AG04449 (cell line): Measurements from ENCODE around the gene FNTB.
A peak's percentile ranks its signal among the peaks of the same experiment; 100 is the strongest.
"Not testable (repeated sequence)": the region's sequence is repeated elsewhere in the genome, so short reads cannot be mapped to it uniquely, and the experiment has no call there.

Experiments used
- CTCF ChIA-PET: fragments of 350-600 bp; formaldehyde crosslinking; extraction: SDS; loops from one replicate; lab custom pipeline; 2021; ENCODE audit warnings: antibody characterized with exemption; lab: Yijun Ruan, JAX
- POLR2A ChIA-PET: fragments of 400-600, 350-600 bp; formaldehyde crosslinking; extraction: SDS; loops from one replicate; lab custom pipeline; 2020; ENCODE audit warnings: antibody characterized with exemption, inconsistent platforms; lab: Yijun Ruan, JAX
- DNase-seq: peaks from one replicate; pipeline ENCODE4 v3.0.0-alpha.2; 2010; ENCODE audit warnings: low read depth, low spot score
- H3K4me3 ChIP-seq: 2 replicates; pipeline ENCODE4 v1.5.1; 2011; ENCODE audit warnings: low read depth, mild to moderate bottlenecking, control low read depth, low read length
- CTCF ChIP-seq: IDR thresholded peaks from one replicate; pipeline ENCODE4 v1.5.1; 2011; ENCODE audit warnings: mild to moderate bottlenecking, moderate library complexity, low read length, control low read depth, inconsistent platforms; ENCODE audit not compliant: insufficient read depth; ENCODE audit errors: missing control alignments

FNTB gene

DNA sequence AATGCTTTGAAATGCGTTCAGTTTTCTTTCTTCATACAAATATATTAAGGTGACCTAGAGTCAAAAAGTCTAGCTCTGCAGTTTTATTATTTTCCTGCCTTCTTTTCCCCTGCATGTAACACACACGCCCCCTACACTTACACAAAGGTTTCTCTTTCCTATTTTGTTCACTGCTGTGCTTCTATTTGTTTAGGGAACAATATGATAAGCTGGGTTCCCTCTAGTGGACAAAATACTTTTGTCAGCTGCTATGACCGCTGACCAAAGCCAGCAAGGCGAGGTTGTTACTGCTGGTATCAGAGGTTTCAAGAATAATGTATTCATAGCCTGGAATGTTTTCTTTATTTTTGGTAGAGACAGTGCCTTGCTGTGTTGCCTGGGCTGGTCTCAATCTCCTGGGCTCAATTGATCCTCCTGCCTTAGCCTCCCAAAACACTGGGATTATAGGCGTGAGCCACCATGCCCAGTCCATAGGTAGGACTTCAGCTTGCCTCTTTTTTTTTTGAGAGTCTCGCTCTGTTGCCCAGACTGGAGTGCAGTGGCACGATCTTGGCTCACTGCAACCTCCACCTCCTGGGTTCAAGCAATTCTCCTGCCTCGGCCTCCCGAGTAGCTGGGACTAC lies 33.4 kb downstream of the FNTB start:
- CTCF ChIA-PET: interaction anchor here (0.7 to 11.9 kb wide), 25 partner anchors 10 to 194 kb away, joined by 3 to 277 read pairs (median 4); partner anchors contain the start of gene FNTB
- DNase-seq: peak; percentile 29
- H3K4me3 ChIP-seq: no peak overlapping the region
- POLR2A ChIA-PET: interaction anchor here (1.5 kb wide), 1 partner anchor 33 kb away, joined by 14 read pairs; the partner anchor contains the start of gene FNTB
- peak; percentile 50 for TF ChIP-seq CTCF

- ChIA-PET POLR2A (no interaction called here), CTCF (interaction anchor here (0.7 to 11.9 kb wide), 4 partner anchors 10 to 38 kb away, joined by 3 to 277 read pairs (median 3); partner anchors contain the start of gene FNTB)
- DNase-seq: no peak
- no peak for TF ChIP-seq CTCF
- H3K4me3 ChIP-seq: no peak overlapping the region
These were observed 38.3 kb downstream of the FNTB start for GRCh38 chr14:65024957-65025356.

DNA sequence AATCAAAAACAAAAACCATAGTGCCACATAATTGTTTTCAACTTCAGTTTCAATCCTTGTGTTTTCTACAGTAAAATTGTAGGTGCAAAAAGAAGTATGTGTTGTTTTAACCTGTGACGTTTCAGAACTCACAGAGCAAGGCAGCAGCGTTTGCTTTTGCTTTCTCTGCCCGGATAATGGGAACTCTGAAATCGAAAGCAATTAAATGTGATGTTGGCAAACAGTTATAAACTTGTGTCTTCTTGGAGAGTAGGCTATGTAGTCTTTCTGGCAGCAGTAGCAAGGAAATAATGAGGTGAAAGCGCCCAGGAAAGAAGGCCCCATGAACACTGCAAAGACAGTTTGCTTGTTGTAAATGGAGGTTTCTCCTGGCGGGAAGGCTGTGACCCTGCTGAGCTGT lies 39.1 kb downstream of the FNTB start:
- H3K4me3 ChIP-seq: no peak overlapping the region
- ChIA-PET CTCF (interaction anchor here (11.9 kb wide), 1 partner anchor 39 kb away, joined by 277 read pairs; the partner anchor contains the start of gene FNTB), POLR2A (no interaction called here)
- DNase-seq: no peak
- no peak for TF ChIP-seq CTCF

- ChIA-PET CTCF (no interaction called here), POLR2A (no interaction called here)
- H3K4me3 ChIP-seq: no peak overlapping the region
- DNase-seq: no peak
- TF ChIP-seq CTCF: no peak
These were observed 39.8 kb downstream of the FNTB start for GRCh38 chr14:65026526-65026925.

DNA sequence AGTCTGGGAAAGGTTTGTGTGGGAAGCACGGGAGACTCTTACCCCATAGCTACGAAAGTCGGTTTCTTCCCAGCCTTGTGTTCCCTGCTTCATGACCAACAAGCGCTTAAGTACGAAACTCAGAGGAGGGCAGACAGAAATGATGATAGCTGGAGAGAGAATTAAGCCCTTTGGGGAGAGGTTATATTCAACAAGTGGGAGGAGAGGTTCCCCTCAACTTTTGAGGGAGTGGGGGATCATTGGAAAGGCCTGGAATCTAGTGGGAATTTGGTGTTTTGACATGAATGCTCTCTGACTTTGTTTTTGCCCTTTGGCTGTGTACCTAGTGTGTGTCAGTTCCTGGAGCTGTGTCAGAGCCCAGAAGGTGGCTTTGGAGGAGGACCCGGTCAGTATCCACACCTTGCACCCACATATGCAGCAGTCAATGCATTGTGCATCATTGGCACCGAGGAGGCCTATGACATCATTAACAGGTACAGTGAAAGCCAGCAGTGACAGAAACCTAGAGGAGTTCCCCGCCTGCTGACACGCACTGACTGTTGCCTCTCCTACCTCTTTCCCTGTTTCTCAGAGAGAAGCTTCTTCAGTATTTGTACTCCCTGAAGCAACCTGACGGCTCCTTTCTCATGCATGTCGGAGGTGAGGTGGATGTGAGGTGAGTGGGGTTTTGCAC lies 40.6 kb downstream of the FNTB start:
- no peak overlapping the region for H3K4me3 ChIP-seq
- TF ChIP-seq CTCF: no peak
- DNase-seq: no peak
- CTCF ChIA-PET: no interaction called here
- POLR2A ChIA-PET: no interaction called here

DNA sequence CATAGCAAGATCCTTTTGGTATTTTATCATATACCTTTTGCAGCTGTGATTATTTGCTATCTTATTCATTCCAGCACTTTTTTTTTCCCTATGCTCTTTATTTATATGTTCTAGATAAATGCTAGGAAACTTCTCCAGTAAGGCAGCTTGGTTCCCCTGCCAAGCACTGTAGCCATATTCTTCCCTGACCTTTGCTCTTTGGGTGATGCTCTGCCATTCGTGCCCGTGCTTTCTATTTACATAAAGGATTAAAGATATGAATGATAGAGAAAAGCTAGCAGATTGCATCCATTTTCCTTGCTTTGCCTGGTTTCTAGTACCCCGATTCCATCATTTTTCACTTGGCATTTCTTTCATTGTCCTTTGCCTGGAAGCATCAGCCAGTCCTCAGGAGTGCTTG lies 42.2 kb downstream of the FNTB start:
- DNase-seq: no peak
- CTCF ChIA-PET: interaction anchor here (0.6 to 2.9 kb wide), 2 partner anchors 8 to 9 kb away, joined by 3 to 13 read pairs; no protein-coding TSS in a partner anchor
- no peak for TF ChIP-seq CTCF
- H3K4me3 ChIP-seq: no peak overlapping the region
- POLR2A ChIA-PET: no interaction called here

DNA sequence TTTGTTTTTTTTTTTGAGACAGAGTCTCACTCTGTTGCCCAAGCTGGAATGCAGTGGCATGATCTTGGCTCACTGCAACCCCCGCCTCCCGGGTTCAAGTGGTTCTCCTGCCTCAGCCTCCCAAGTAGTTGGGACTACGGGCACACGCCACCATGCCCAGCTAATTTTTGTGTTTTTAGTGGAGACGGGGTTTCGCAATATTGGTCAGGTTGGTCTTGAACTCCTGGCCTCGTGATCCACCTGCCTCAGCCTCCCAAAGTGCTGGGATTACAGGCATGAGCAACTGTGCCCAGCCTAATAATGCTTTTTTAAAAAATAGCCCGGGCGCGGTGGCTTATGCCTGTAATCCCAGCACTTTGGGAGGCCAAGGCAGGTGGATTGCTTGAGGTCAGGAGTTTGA lies 44.6 kb downstream of the FNTB start:
- H3K4me3 ChIP-seq, POLR2A ChIA-PET, DNase-seq: not testable (repeated sequence)
- CTCF ChIA-PET: interaction anchor here (0.5 to 2.9 kb wide), 3 partner anchors 9 to 45 kb away, joined by 3 to 13 read pairs (median 4); partner anchors contain the start of gene FNTB
